ENCODE results near the gene ARL16. TPM values are rescaled to one million over a fixed set of nuclear protein-coding genes. Genes with fewer than 3 reads are reported as not detected.

The ARL16 gene
- total RNA-seq, 1 experiment from 2014 or later = 47.5 TPM

- Histone ChIP-seq H2AFZ (ENCODE audit: low read depth, low read length, poor library complexity, severe bottlenecking) (no peak overlapping the region), H4K20me1 (ENCODE audit: insufficient read depth) (peaks cover 6% of the 10 kb centered on the region; the same call in 1 of the 2 replicates), H3K27me3 (ENCODE audit: insufficient read depth, low read length) (no peaks in the 10 kb centered on the region), H3K9ac (ENCODE audit: low read length) (peak overlapping the region; percentile 85), H3K4me3 (replicated peaks in 1 of 2; ENCODE audit: low read depth in 1 of 2, low read length in 2 of 2) (peak overlapping the region; percentile 86 to 99), H3K79me2 (ENCODE audit: insufficient read depth, low read length) (peaks cover 61% of the 10 kb centered on the region), H3K9me2 (ENCODE audit: insufficient read depth) (no peaks in the 10 kb centered on the region), H3K36me3 (ENCODE audit: control insufficient read depth in 1 of 2, insufficient read depth in 2 of 2, low read length in 2 of 2) (peaks cover 10 to 29% of the 10 kb centered on the region in 2 experiments), H3K4me2 (ENCODE audit: low read length) (peak overlapping the region; percentile 96), H3K9me3 (ENCODE audit: control insufficient read depth in 1 of 2, insufficient read depth in 1 of 2, low read depth in 1 of 2, low read length in 2 of 2) (no peaks in the 10 kb centered on the region), H3K27ac (ENCODE audit: low read depth, low read length) (peak overlapping the region; percentile 92), H3K4me1 (ENCODE audit: control insufficient read depth in 1 of 2, insufficient read depth in 2 of 2, low read length in 2 of 2) (peaks cover 18 to 23% of the 10 kb centered on the region in 2 experiments)
- no peak for DNase-seq (ENCODE audit: low read depth, low spot score)
- ChIA-PET POLR2A (interaction anchor here (1.1 to 4.4 kb wide), 5 partner anchors 17 to 164 kb away, joined by 3 to 33 read pairs (median 6); partner anchors contain the start of genes CCDC137, MRPL12 and OXLD1), CTCF (no interaction called here), RAD21 (ENCODE audit: low non-redundant PET in 1 of 2, low total read pairs in 2 of 2, uncharacterized antibody in 2 of 2, unreplicated experiment in 2 of 2) (interaction anchor here (1.2 kb wide), 2 partner anchors 19 to 20 kb away, joined by 4 read pairs; partner anchors contain the start of gene MRPL12 (in 1 of the 2))
- ATAC-seq = no peak
- no TSS peak for BruUV-seq (replicated peaks)
- intact Hi-C loops (cut with micrococcal nuclease) = loop anchor here (1.0 to 2.0 kb wide), 2 partner anchors 15 to 20 kb away; partner anchors contain the start of gene MRPL12
- TF ChIP-seq JUND (IDR thresholded peaks at IDR 0.05) (no peak), FOSL1 (IDR thresholded peaks at IDR 0.05; ENCODE audit: low read depth) (no peak), YY1 (IDR thresholded peaks at IDR 0.05; ENCODE audit: extremely low read depth, insufficient replicate concordance, low read depth, low read length) (no peak), POLR2A (IDR thresholded peaks at IDR 0.05; ENCODE audit: borderline replicate concordance, extremely low read depth, insufficient read depth, insufficient read length) (no peak), CEBPB (IDR thresholded peaks at IDR 0.05; ENCODE audit: low read depth) (no peak), RAD21 (IDR thresholded peaks at IDR 0.05; ENCODE audit: low read depth) (no peak), ATF3 (IDR thresholded peaks at IDR 0.05) (no peak), POLR2AphosphoS5 (IDR thresholded peaks at IDR 0.05; ENCODE audit: low read depth, low read length) (no peak), ZFX (IDR thresholded peaks at IDR 0.05) (no peak), EZH2phosphoT487 (IDR thresholded peaks at IDR 0.05; ENCODE audit: borderline replicate concordance) (no peak), MAX (IDR thresholded peaks at IDR 0.05) (no peak), SIN3A (IDR thresholded peaks at IDR 0.05; ENCODE audit: low read depth) (no peak), CTCF (IDR thresholded peaks at IDR 0.05 in 2 of 3, conservative IDR thresholded peaks at IDR 0.05 in 1 of 3; ENCODE audit: borderline replicate concordance in 1 of 3, insufficient read depth in 1 of 3, low read depth in 2 of 3, low read length in 2 of 3) (no peak), CBX3 (IDR thresholded peaks at IDR 0.05; ENCODE audit: low read depth) (no peak)
These were observed 911 bp downstream of the ARL16 start for GRCh38 chr17:81682565-81683207.
